Measurements from ENCODE around the gene TPCN2.

DNA sequence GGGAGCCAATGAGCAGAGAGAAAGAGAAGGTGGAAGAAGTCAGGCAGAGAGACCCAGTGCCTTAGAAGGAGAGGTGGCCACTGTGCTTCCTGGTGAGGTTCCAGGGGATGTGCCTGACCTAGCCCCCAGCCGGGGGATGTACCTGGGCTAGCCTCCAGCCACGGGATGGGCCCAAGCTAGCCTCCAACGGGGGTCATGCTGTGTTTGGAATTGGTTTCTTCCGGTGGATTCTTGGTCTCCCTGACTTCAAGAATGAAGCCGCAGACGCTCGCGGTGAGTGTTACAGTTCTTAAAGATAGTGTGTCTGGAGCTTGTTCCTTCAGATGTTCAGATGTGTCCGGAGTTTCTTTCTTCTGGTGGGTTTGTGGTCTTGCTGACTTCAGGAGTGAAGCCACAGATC, 100.1 kb downstream of the TPCN2 start:
- TF ChIP-seq NRF1 (conservative IDR thresholded peaks at IDR 0.05 in 1 of 2, IDR thresholded peaks at IDR 0.05 in 1 of 2) (no peak), ZNF12 (CRISPR knock-in tag; IDR thresholded peaks at IDR 0.05) (no peak), EP300 (IDR thresholded peaks at IDR 0.05; ENCODE audit: low read length) (no peak), NR3C1 (CRISPR knock-in tag; IDR thresholded peaks at IDR 0.05) (no peak), EZH2 (IDR thresholded peaks at IDR 0.05; ENCODE audit: borderline replicate concordance, low read depth, low read length) (no peak), GABPA (tag; conservative IDR thresholded peaks at IDR 0.05; ENCODE audit: low read depth) (no peak), JUND (IDR thresholded peaks at IDR 0.05; ENCODE audit: borderline replicate concordance, low read depth, low read length) (no peak), JUND (tag; IDR thresholded peaks at IDR 0.05; ENCODE audit: borderline replicate concordance, low read depth, low read length) (no peak), NELFE (IDR thresholded peaks at IDR 0.05; ENCODE audit: insufficient read depth, insufficient read length) (no peak), HDGF (IDR thresholded peaks at IDR 0.05) (no peak)
- TF ChIP-seq, protein P1, sequence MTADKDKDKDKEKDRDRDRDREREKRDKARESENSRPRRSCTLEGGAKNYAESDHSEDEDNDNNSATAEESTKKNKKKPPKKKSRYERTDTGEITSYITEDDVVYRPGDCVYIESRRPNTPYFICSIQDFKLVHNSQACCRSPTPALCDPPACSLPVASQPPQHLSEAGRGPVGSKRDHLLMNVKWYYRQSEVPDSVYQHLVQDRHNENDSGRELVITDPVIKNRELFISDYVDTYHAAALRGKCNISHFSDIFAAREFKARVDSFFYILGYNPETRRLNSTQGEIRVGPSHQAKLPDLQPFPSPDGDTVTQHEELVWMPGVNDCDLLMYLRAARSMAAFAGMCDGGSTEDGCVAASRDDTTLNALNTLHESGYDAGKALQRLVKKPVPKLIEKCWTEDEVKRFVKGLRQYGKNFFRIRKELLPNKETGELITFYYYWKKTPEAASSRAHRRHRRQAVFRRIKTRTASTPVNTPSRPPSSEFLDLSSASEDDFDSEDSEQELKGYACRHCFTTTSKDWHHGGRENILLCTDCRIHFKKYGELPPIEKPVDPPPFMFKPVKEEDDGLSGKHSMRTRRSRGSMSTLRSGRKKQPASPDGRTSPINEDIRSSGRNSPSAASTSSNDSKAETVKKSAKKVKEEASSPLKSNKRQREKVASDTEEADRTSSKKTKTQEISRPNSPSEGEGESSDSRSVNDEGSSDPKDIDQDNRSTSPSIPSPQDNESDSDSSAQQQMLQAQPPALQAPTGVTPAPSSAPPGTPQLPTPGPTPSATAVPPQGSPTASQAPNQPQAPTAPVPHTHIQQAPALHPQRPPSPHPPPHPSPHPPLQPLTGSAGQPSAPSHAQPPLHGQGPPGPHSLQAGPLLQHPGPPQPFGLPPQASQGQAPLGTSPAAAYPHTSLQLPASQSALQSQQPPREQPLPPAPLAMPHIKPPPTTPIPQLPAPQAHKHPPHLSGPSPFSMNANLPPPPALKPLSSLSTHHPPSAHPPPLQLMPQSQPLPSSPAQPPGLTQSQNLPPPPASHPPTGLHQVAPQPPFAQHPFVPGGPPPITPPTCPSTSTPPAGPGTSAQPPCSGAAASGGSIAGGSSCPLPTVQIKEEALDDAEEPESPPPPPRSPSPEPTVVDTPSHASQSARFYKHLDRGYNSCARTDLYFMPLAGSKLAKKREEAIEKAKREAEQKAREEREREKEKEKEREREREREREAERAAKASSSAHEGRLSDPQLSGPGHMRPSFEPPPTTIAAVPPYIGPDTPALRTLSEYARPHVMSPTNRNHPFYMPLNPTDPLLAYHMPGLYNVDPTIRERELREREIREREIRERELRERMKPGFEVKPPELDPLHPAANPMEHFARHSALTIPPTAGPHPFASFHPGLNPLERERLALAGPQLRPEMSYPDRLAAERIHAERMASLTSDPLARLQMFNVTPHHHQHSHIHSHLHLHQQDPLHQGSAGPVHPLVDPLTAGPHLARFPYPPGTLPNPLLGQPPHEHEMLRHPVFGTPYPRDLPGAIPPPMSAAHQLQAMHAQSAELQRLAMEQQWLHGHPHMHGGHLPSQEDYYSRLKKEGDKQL (CRISPR knock-in tag; IDR thresholded peaks at IDR 0.05; ENCODE audit: borderline replicate concordance) = no peak

Data from K562 (cell line).